Measurements from ENCODE around the gene RRP8. TPM values are rescaled to one million over a fixed set of nuclear protein-coding genes. Genes with fewer than 3 reads are reported as not detected.

RRP8 gene
- 32.5 and 35.5 TPM in 2 replicates for total RNA-seq (2014; rRNA removed; shearing (Covaris generic))
- 19.4 and 27.5 TPM in 2 replicates for polyA plus RNA-seq (2015; cell fraction: cytosol; rRNA removed)
- 20.0 and 37.4 TPM in 2 replicates for polyA plus RNA-seq (2015; cell fraction: nucleus; rRNA removed)

DNA sequence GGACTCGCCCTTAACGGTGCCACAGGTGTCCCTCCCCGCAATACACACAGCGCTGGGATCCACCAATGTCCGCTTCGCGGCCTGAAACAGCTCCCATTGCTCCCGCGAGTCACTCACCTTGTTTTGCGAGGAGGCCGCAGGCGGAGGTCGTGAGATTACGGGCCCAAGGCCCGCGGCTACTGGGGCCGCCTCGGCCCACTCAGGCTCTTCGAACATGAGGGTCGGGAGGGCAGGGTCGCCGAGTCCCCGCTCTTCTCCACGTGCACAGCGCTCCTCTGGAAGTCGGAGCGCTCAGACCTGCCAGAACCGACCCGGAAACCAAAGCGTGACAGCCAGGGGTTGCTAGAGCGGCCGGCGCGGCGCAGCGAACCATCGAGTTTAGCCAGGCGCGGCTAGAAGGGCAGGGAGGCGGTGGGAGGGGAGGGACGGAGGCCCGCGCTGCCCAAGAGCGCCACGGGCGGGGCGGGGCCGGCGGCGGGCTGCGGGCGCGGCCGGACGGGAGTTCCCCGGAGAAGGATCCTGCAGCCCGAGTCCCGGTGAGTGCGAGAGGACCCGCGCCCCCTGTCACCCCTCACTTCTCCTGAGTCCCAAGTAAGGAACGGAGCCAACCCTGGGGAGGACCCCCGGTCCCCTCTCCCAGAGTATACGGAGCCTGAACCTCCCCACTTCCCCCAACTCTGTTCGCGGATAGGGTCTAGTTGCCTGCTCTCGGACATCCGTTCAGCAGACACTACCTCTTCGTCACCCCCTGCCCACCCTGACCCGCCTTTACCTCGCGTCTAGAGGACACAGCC lies at the start of gene RRP8, which contains the start of gene ILK:
Gene RRP8, minus strand, starts transcription at position 330 of the 794 bp plus-strand sequence. Its CDS starts 114 bp downstream, at position 216.
Gene ILK, plus strand, starts transcription at position 488 of the 794 bp plus-strand sequence. CDS start 498 bp downstream, outside the sequence.
- DNase-seq (ENCODE audit: low read depth, low spot score): peak; percentile 87
- in situ Hi-C loops (cut with HindIII; ENCODE audit: low pct_unique_long_range_greater_than_20kb, low sequenced_read_pairs): no loop called here

DNA sequence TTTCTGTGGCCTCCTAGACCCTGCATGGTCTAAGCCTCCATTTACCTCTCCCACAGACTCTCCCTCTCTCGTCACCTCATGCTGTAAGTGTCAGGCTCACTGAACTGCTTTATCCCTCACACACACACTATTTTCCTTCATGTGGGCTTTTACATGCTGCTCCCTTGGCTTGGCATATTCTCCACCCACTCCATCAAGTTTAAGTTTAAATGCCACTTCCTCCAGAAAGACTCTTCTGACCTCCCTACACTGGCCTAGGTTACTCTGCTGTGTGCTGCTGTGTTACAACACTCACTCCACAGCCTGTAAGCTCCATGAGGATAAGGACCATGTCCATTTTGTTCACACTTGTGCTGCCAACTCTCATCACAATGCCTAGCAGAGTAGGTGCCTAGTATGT lies 49.7 kb upstream of the RRP8 start:
- DNase-seq (ENCODE audit: low read depth, low spot score): no peak
- in situ Hi-C loops (cut with HindIII; ENCODE audit: low pct_unique_long_range_greater_than_20kb, low sequenced_read_pairs): no loop called here

DNA sequence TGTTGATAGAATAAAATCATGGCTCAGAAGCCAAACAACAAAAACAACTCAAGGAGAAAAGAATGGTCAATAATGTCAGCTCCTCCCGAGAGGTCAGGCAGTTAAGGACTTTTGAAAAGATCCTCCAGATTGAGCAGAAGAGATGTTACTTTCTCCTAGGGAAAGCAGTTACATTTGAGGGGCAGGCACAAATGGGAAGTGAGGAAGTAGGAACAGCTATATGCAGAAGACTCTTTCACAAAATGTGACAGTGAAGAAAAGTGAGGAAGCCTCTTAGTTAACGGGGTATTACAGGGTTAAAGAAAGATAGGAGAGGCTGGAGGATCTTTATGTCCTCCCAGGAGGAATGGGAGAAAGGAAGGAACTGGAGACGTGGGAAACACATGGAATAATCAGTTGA lies 48.8 kb upstream of the RRP8 start:
- no peak for DNase-seq (ENCODE audit: low read depth, low spot score)
- in situ Hi-C loops (cut with HindIII; ENCODE audit: low pct_unique_long_range_greater_than_20kb, low sequenced_read_pairs): no loop called here

DNA sequence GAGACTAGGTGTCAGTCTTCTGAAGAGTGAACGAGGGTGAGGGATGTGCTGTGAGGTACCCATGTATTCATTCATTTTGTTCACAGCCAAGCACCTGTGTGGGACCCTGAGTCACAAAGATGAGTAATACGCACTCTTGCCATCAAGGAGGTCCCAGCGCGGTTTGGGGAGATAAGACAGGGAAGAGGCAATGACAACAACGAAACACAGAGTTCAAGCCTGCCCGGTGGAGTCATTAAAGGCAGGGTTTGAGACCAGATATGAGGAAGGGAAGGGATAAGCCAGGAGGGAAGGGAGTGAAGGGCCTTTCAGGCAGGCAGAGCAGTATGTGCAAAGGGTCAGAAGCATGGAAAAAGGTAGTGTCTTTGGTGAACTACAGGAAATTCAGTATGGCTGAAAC lies 47.6 kb upstream of the RRP8 start:
- no peak for DNase-seq (ENCODE audit: low read depth, low spot score)
- in situ Hi-C loops (cut with HindIII; ENCODE audit: low pct_unique_long_range_greater_than_20kb, low sequenced_read_pairs): no loop called here

DNA sequence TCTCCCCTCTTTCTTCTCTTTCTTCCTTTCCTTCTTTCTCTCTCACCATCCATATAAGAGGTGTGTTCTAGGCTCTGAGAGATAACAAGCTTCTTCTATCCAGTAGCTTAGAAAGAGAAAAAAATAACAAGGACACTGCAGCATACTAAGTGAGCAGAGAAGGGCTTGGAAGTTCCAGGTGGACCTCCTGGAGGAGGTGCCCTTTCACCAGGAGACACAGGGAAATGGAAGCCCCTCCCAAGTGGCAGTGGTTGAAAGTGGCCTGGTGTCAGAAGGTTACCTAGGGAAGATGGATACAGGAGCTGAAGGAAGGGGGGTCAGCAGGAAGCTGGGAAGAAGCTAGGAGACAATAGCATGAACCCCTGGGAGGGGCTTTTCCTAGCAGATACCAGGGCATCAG lies 46.7 kb upstream of the RRP8 start:
- DNase-seq (ENCODE audit: low read depth, low spot score): no peak
- in situ Hi-C loops (cut with HindIII; ENCODE audit: low pct_unique_long_range_greater_than_20kb, low sequenced_read_pairs): no loop called here

DNA sequence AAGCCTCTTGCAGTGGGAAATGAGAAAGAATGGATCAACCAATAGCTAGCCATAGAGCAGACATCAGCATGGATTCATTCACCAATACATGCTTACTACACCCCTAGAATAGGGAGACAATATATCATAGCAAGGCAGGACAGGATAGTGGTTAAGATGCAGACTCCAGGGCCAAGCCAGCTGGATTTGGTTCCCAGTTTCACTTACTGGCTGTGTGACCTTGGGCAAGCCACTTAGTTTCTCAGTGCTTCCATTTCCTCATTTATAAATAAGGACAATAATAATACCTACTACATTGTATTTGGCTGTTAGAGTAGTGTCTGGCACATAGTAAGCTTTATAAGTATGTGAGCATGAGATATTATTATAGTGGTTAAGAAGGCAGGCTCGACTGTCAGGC lies 45.1 kb upstream of the RRP8 start:
- no peak for DNase-seq (ENCODE audit: low read depth, low spot score)
- in situ Hi-C loops (cut with HindIII; ENCODE audit: low pct_unique_long_range_greater_than_20kb, low sequenced_read_pairs): no loop called here

DNA sequence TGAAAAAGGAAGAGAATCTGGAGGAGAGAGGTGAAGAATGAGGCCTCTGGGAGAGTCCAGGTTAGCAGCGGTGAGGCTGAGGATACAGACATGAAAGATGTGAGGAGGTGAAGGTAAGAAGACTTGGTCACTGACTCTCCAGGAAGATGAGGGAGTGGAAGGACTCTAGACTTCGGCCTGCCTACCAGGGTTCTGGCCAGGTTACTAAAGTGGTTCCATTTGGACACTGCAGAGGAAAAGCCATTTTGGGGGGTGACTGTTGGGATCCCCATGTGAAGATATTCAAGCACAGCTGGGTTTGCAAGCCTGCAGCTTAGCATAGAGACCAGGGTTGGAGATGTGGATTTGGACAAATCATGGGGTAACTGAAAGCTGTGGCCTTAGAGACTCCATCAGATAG lies 44.4 kb upstream of the RRP8 start:
- DNase-seq (ENCODE audit: low read depth, low spot score): no peak
- in situ Hi-C loops (cut with HindIII; ENCODE audit: low pct_unique_long_range_greater_than_20kb, low sequenced_read_pairs): no loop called here

DNA sequence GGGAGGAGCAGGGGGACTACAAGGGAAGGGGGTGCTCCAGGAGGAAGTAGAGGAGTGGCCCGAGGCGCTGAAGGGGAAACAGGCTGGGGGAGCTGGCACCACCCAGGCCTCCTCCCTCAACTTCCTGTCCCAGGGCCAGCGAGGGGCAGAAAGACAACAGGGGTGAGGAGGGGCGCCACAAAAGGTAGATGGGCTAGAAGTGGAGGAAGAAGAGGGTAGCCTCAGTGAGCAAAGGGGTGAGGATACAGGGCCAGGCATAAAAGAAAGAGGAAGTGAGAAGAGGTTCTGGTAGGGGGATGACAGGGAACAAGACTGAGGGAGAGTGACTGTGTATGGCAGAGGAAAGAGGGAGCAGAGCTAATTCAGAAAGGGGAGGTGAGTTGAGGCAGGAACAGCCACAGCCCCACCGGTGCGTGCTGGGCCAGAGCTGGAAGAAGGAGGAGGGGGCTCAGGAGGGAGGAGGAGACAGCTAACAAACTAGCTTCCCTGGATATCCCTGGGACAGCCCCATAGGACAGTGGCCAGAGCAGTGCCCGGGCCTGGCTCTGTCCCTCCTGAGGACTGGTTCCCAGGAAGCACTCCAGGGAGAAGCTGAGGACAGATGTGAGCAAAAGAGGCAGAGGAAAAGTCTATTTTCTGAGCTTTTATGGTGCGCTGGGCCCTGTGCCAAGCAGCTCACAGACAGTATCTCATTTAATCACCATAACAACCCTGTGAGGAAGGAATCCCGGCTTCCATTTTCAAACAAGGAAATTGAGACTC lies 43.7 kb upstream of the RRP8 start:
- in situ Hi-C loops (cut with HindIII; ENCODE audit: low pct_unique_long_range_greater_than_20kb, low sequenced_read_pairs): no loop called here

DNA sequence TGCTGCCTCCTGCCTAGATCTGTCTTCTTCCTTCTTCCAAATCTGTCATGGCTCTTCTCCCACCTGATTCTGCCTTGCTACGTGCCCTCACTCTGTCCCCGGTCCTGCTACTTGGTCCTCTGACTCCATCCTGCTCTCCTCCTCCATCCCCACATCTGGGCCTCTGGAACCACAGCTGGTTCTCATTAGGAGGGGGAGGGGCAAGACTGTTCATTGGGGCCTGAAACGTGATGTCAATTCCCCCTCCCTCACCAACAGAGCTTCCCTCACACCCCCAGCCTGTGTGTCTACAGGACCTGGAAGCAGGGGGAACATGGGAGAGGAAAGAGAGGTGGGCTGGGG lies 43.1 kb upstream of the RRP8 start:
- DNase-seq (ENCODE audit: low read depth, low spot score): no peak
- in situ Hi-C loops (cut with HindIII; ENCODE audit: low pct_unique_long_range_greater_than_20kb, low sequenced_read_pairs): no loop called here

More for the DNA sequence above, 43.7 kb upstream of the RRP8 start:
- no peak for DNase-seq (ENCODE audit: low read depth, low spot score)

DNA sequence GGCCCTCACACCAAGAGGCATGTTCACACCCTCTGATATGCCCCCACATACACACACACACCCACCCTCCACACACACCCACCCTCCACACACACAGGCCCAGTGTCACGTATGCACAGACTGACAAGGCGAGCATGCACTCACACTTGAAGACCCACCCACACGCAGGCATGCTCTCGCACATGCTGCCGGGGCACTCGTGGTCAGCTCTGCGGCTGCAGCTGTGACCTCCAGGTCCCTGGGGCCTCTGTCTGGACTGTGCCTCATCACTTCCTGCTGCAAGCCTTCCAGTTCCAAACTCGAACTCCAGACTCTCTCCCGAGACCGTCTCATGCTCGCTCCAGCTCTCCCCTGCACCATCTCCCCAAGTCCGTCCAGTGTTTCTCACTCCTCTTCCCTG lies 42.7 kb upstream of the RRP8 start:
- DNase-seq (ENCODE audit: low read depth, low spot score): no peak
- in situ Hi-C loops (cut with HindIII; ENCODE audit: low pct_unique_long_range_greater_than_20kb, low sequenced_read_pairs): no loop called here

DNA sequence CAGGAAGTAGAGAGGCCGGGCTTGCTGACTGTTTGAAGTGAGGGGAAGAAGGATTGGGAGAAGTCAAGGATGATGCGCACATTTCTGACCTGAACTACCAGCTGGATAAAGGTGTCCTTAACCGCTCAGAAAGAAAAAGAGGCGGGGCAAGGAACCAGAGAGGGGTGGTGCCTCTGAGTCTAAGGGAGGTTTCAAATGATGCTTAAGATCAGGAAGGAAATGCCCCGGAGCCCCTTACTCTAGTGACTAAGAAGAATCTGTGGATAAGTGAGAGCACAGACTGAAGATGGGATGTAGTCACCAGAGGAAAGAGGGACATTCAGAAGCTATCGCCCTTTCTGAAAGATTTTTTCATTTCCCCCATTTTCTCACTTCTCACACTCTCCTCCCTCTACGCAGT lies 39.5 kb upstream of the RRP8 start:
- in situ Hi-C loops (cut with HindIII; ENCODE audit: low pct_unique_long_range_greater_than_20kb, low sequenced_read_pairs): no loop called here
- DNase-seq (ENCODE audit: low read depth, low spot score): no peak

DNA sequence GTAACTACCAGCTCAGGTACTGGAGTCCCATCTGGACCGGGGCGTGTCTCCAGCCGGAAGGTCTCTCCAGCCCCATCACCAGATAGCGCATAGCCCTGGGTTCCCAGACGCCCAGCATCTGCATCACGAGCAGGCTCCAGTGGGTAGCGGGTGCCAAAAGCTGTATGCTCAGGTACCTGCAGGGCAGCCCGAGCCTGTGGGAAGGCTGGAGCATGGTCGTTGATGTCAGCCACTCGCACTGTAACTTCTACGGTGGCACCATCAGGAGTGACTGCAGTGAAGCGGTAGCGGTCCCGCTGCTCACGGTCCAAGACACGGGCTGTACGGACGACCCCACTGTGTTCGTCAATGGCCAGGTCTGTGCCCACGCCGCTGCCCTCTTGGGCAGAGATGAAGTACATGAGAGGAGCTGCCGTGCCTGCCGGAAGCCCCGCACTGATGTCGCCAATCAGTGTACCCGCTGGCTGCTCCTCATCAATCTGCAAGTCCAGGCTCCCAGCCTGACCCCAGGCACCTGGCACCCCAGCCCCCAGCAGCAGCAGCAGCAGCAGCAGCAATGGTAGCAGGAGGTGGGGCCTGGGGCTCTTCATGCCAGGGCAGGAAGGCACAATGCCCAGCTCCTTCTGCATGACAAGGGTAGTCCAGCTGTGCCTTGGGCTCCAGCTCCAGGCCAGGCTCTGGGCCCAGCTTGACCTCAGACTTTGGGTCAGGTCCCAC lies 37.7 kb upstream of the RRP8 start:
- in situ Hi-C loops (cut with HindIII; ENCODE audit: low pct_unique_long_range_greater_than_20kb, low sequenced_read_pairs): no loop called here
- DNase-seq (ENCODE audit: low read depth, low spot score): no peak

DNA sequence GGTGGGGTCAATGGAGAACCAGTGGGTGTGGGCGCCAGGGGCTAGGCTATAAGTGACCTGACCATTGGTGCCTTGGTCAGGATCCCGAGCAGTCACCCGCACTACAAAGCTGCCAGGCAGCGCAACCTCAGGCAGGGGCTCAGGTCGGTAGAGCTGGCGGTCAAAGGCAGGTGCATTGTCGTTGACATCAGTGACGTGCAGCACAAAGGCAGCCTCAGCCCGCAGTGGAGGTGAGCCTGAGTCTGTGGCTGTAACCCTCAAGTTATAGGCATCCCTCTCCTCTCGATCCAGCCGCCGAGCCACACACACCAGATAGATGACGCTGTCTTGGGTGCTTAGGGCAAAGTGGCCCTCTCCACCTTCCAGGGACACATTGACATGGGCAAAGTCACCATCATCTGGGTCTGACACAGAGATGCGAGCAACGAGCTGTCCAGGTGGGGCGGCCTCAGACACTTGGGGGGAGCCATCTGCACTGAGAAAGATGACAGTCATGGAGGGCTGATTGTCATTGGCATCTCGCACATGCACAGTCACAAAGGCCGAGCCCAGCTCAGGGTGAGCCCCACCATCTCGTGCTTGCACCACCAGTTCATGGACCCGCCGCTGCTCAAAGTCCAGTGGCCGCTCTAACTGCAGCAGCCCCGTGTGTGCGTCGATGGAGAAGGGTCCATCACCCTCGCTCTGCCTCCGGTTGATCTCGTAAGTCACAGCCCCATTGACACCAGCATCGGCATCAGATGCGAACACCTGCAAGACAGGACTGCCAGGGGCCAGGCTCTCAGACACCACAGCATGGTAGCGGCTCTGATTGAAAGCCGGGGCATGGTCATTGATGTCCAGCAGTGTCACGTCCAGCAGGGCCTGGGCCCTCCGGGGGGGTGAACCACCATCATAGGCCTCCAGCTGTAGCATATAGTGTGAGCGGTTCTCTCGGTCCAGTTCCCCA lies 36.9 kb upstream of the RRP8 start:
- in situ Hi-C loops (cut with HindIII; ENCODE audit: low pct_unique_long_range_greater_than_20kb, low sequenced_read_pairs): no loop called here
- DNase-seq (ENCODE audit: low read depth, low spot score): no peak

DNA sequence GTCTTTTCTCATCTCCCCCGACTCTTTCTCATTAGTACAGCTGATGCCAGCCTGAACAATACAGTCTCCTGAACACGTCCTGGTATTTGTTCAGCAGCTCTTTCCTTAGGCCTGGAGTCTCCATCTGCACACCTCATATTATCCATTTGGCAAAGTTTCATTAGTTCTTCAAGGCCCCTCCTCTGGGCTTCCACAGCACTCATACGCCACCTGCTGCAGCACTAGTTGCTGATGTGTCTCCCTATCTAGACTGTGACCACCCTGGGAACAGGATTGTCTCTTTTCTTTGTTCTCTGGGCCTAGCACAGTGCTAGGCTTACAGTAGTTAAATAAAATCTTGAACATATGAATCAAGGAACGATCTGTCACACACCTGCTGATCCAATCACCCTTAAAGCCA lies 35.0 kb upstream of the RRP8 start:
- DNase-seq (ENCODE audit: low read depth, low spot score): peak; percentile 36
- in situ Hi-C loops (cut with HindIII; ENCODE audit: low pct_unique_long_range_greater_than_20kb, low sequenced_read_pairs): no loop called here

DNA sequence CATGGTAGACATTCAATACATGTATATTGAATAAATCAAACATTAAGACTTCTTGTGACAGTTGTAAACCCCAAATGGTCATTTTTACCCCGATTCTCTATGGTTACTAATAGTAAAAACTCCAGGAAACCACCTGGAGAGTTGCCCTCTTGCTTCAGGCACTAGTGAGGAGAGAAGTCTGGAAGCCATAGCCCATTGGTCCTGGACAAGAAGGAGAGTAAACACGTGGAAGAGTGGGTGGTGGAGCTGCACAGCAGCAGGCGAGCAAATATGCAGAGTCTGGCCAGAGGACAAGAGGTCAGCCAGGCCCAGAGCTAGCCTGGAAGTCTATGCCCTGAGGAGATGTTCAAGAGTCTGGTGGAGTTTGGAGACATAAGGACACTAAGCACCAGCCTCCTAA lies 34.5 kb upstream of the RRP8 start:
- DNase-seq (ENCODE audit: low read depth, low spot score): no peak
- in situ Hi-C loops (cut with HindIII; ENCODE audit: low pct_unique_long_range_greater_than_20kb, low sequenced_read_pairs): no loop called here

DNA sequence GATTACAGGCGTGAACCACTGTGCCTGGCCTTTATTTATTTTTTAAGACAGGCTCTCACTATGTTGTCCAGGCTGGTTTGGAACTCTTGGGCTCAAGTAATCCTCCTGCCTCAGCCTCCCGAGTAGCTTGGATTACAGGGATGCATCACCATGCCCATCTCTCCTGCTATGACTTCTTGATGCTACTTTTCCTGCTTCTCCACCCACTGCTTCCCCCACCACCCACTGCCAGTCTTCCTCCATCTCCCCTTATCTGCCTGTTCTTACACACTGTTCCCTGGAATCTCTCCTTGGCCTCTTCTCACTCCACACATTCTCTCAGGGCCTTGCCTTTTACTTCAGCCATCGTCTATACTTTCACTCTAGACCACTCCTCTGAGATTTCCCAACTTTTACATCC lies 33.1 kb upstream of the RRP8 start:
- DNase-seq (ENCODE audit: low read depth, low spot score): no peak
- in situ Hi-C loops (cut with HindIII; ENCODE audit: low pct_unique_long_range_greater_than_20kb, low sequenced_read_pairs): no loop called here

Data from SK-MEL-5 (cell line).